K562 (cell line): ENCODE data around the gene CFAP70. TPM values are rescaled to one million over a fixed set of nuclear protein-coding genes. Genes with fewer than 3 reads are reported as not detected.

Experiments
- ATAC-seq: fragments of 200-7000 bp; cut with Tn5 transposase; 3 replicates; pipeline ENCODE4 v1.9.1; 2020; ENCODE audit warnings: moderate library complexity
- BruUV-seq: library from RNA; stranded (reverse); fragments of 400-500 nt; replicated peaks from 2 replicates; lab custom pipeline; 2021; lab: Mats Ljungman, UMichigan
- CTCF ChIA-PET: fragments of 300-600 bp; formaldehyde crosslinking; extraction: SDS; loops from one replicate; lab custom pipeline; 2021; ENCODE audit warnings: low intra/inter-chr PET ratio; lab: Yijun Ruan, JAX
- POLR2A ChIA-PET: fragments of 300-600, 350-650 bp; sonication (Branson Sonifier 250); formaldehyde crosslinking; extraction: SDS; loops from one replicate; lab custom pipeline; 2021; ENCODE audit warnings: antibody characterized with exemption, inconsistent platforms; lab: Yijun Ruan, JAX
- DNase-seq, 4 experiments: peaks; one replicate each; pipeline versions ENCODE4 v3.0.0 to v3.0.0-alpha.2; 2011 to 2018; ENCODE audit warnings: low spot score in 3 of 4, mixed read lengths in 3 of 4; ENCODE audit errors: extremely low read depth in 1 of 4
- FAIRE-seq: peaks from 2 replicates; lab custom pipeline; 2011; peaks lifted over from hg19 to GRCh38; lab: Jason Lieb, UNC
- H2AFZ ChIP-seq: 2 replicates; pipeline ENCODE4 v1.6.0; 2011; ENCODE audit warnings: low read depth, low read length, control low read depth, inconsistent platforms
- H3K27ac ChIP-seq: fragments of 200-600 bp; 3 replicates; pipeline ENCODE4 v1.8.0; 2011; ENCODE audit warnings: low read depth, mild to moderate bottlenecking, control low read depth, inconsistent platforms, low read length, moderate library complexity, mixed read lengths; ENCODE audit errors: extremely low read depth
- H3K27me3 ChIP-seq, 2 experiments: fragments of 300-600 bp in 1 of 2; 2 replicates in 1 of 2; 3 replicates in 1 of 2; pipeline versions ENCODE4 v1.6.0 to v1.8.0; 2011; ENCODE audit warnings: inconsistent platforms in 2 of 2, low read length in 2 of 2, mild to moderate bottlenecking in 1 of 2, mixed read lengths in 1 of 2, moderate library complexity in 1 of 2; ENCODE audit not compliant: control insufficient read depth in 2 of 2, insufficient read depth in 2 of 2
- H3K36me3 ChIP-seq: fragments of 300-600 bp; 3 replicates; pipeline ENCODE4 v1.8.0; 2011; ENCODE audit warnings: mild to moderate bottlenecking, low read length, inconsistent platforms; ENCODE audit not compliant: control insufficient read depth, insufficient read depth
- H3K4me1 ChIP-seq, 2 experiments: fragments of 200-600 bp in 1 of 2; replicated peaks in 1 of 2; 2 replicates in 1 of 2; 3 replicates in 1 of 2; pipeline versions ENCODE4 v1.5.1 to v1.8.0; 2011; ENCODE audit warnings: inconsistent platforms in 2 of 2, low read length in 2 of 2, mild to moderate bottlenecking in 1 of 2, mixed read lengths in 1 of 2, moderate library complexity in 1 of 2; ENCODE audit not compliant: control insufficient read depth in 2 of 2, insufficient read depth in 2 of 2
- H3K4me2 ChIP-seq: 2 replicates; pipeline ENCODE4 v1.6.1; 2011; ENCODE audit warnings: low read length, control low read depth, inconsistent platforms, mixed read lengths; ENCODE audit not compliant: insufficient read depth
- H3K4me3 ChIP-seq: fragments of 200-600 bp; sonication (generic), shearing (Covaris generic); 2 replicates; pipeline ENCODE4 v1.5.1; 2016; ENCODE audit warnings: control low read depth, inconsistent platforms
- H3K79me2 ChIP-seq: fragments of 200-600 bp; 3 replicates; pipeline ENCODE4 v1.8.0; 2011; ENCODE audit warnings: low read length, inconsistent platforms; ENCODE audit not compliant: control insufficient read depth, insufficient read depth
- H3K9ac ChIP-seq, 2 experiments: 2 replicates each; pipeline versions ENCODE4 v1.6.0 to v1.6.1; 2011; ENCODE audit warnings: low read depth in 2 of 2, low read length in 2 of 2, control low read depth in 1 of 2, inconsistent platforms in 1 of 2, mild to moderate bottlenecking in 1 of 2, mixed read lengths in 1 of 2; ENCODE audit not compliant: insufficient read depth in 1 of 2
- H3K9me1 ChIP-seq: one replicate; pipeline ENCODE4 v1.6.0; 2011; ENCODE audit warnings: inconsistent platforms, mild to moderate bottlenecking, low read length, moderate library complexity; ENCODE audit not compliant: control insufficient read depth, insufficient read depth
- H3K9me3 ChIP-seq: replicated peaks from 2 replicates; pipeline ENCODE4 v1.5.1; 2011; ENCODE audit warnings: low read depth, low read length, inconsistent platforms; ENCODE audit not compliant: control insufficient read depth, insufficient read depth
- H4K20me1 ChIP-seq: replicated peaks from 2 replicates; pipeline ENCODE4 v1.6.1; 2011; ENCODE audit warnings: low read length, inconsistent platforms, mixed read lengths; ENCODE audit not compliant: control insufficient read depth, insufficient read depth
- ATF1 ChIP-seq, 2 experiments: fragments of 450-650 bp in 1 of 2; IDR thresholded peaks; 2 replicates each; pipeline ENCODE4 v1.6.1; 2016; ENCODE audit warnings: missing compliant biosample characterization in 1 of 2, missing genetic modification characterization in 1 of 2
- DMBX1 ChIP-seq: fragments of 250-450 bp; sonication (Bioruptor Pico); IDR thresholded peaks from 2 replicates; pipeline ENCODE4 v1.8.0; 2022; ENCODE audit warnings: inconsistent platforms, mild to moderate bottlenecking, moderate library complexity, borderline replicate concordance
- GATA2 ChIP-seq: sonication (generic); formaldehyde crosslinking; IDR thresholded peaks from 2 replicates; pipeline ENCODE4 v1.4.0; 2020; ENCODE audit warnings: mild to moderate bottlenecking, missing genetic modification reagents
- HDAC2 ChIP-seq: fragments of 450-650 bp; IDR thresholded peaks from 2 replicates; pipeline ENCODE4 v1.6.1; 2016; ENCODE audit warnings: mild to moderate bottlenecking
- HDAC8 ChIP-seq: fragments of 450-650 bp; IDR thresholded peaks from 2 replicates; pipeline ENCODE4 v1.6.1; 2016; ENCODE audit warnings: mild to moderate bottlenecking, missing genetic modification characterization, moderate library complexity, missing compliant biosample characterization
- LARP7 ChIP-seq: fragments of 450-650 bp; IDR thresholded peaks from 2 replicates; pipeline ENCODE4 v1.6.1; 2016
- NCOA2 ChIP-seq, 2 experiments: fragments of 450-650 bp; IDR thresholded peaks; 2 replicates each; pipeline ENCODE4 v1.6.1; 2018; ENCODE audit warnings: mild to moderate bottlenecking in 2 of 2, moderate library complexity in 1 of 2; ENCODE audit not compliant: partially characterized antibody in 2 of 2
- NFE2 ChIP-seq: IDR thresholded peaks from 2 replicates; pipeline ENCODE4 v1.6.1; 2014; ENCODE audit warnings: antibody characterized with exemption, low read depth
- RBM34 ChIP-seq: fragments of 200-400 bp; formaldehyde crosslinking; IDR thresholded peaks from 2 replicates; pipeline ENCODE4 v1.6.1; 2018; ENCODE audit warnings: low read length, borderline replicate concordance; ENCODE audit not compliant: insufficient read depth
- TGIF2 ChIP-seq: sonication (generic); formaldehyde crosslinking; IDR thresholded peaks from 2 replicates; pipeline ENCODE4 v1.8.1; 2022; ENCODE audit warnings: mild to moderate bottlenecking, missing genetic modification reagents, moderate library complexity
- ZEB2 ChIP-seq: fragments of 450-650 bp; IDR thresholded peaks from 2 replicates; pipeline ENCODE4 v1.6.1; 2016
- ZNF24 ChIP-seq: fragments of 450-650 bp; IDR thresholded peaks from 2 replicates; pipeline ENCODE4 v1.6.1; 2016
- ZNF584 ChIP-seq: fragments of 200-800 bp; sonication (Bioruptor generic); IDR thresholded peaks from 2 replicates; pipeline ENCODE4 v1.6.1; 2016; ENCODE audit warnings: low read depth, mild to moderate bottlenecking, missing genetic modification characterization, missing compliant biosample characterization
- ZNF79 ChIP-seq: fragments of 250-450 bp; sonication (Bioruptor Pico); IDR thresholded peaks from 2 replicates; pipeline ENCODE4 v1.4.0; 2020; ENCODE audit warnings: low read depth, mild to moderate bottlenecking, moderate library complexity
- WGBS: fragments of 100-300 bp; shearing (Covaris generic); methylation state at CpG from one replicate; pipeline ENCODE4 v1.1.6; 2016; ENCODE audit warnings: low coverage, mixed read lengths; ENCODE audit not compliant: insufficient coverage; ENCODE audit errors: missing lambda C conversion rate; 5-methylcytosine and 5-hydroxymethylcytosine counted together
- in situ Hi-C: fragments of 300-500 bp; cut with MboI; formaldehyde crosslinking; loops from 4 replicates; pipeline ENCODE4 v1.15.0; 2018; ENCODE audit warnings: inconsistent platforms, mixed read lengths
- intact Hi-C: fragments of 100-400 bp; cut with micrococcal nuclease; formaldehyde crosslinking; loops from 2 replicates; pipeline ENCODE4 v1.14.2; 2022
- polyA plus RNA-seq, 8 experiments: library from polyadenylated mRNA; depleted of rRNA in 4 of 8; stranded (reverse) in 5 of 8; unstranded in 3 of 8; fragments of >200 nt; fragmentation: Nextera tagmentation in 2 of 8; fragmentation: Illumina TruSeq in 1 of 8; extraction: Ambion mirVana in 2 of 8; extraction: Trizol in 1 of 8; gene quantifications; 2 replicates each; pipeline versions ENCODE4 v1.2.1 to v1.2.3, GENCODE V29; 2011 to 2014; ENCODE audit warnings: inconsistent platforms in 1 of 8, missing spikeins in 1 of 8
- total RNA-seq, 7 experiments: library from RNA; depleted of rRNA in 6 of 7; stranded (reverse); fragments of >200 nt in 6 of 7; fragmentation: Illumina TruSeq in 2 of 7; extraction: Trizol in 2 of 7; gene quantifications; 2 replicates each; pipeline versions ENCODE4 v1.2.1 to v1.2.3, GENCODE V29; 2011 to 2021; ENCODE audit warnings: low replicate concordance in 1 of 7
- TF ChIP-seq, protein P1 (sequence below): fragments of 450-650 bp; IDR thresholded peaks from 2 replicates; pipeline ENCODE4 v1.6.1; 2017; ENCODE audit warnings: antibody characterized with exemption, mild to moderate bottlenecking
- TF ChIP-seq, protein P2 (sequence below), 2 experiments: fragments of 450-650 bp in 1 of 2; sonication (generic) in 1 of 2; formaldehyde crosslinking in 1 of 2; IDR thresholded peaks in 1 of 2; conservative IDR thresholded peaks in 1 of 2; 2 replicates each; pipeline versions ENCODE4 v1.6.1 to v1.8.1; 2016 to 2023; ENCODE audit warnings: mild to moderate bottlenecking in 2 of 2, moderate library complexity in 2 of 2, inconsistent platforms in 1 of 2, missing genetic modification reagents in 1 of 2

The CFAP70 gene
- total and polyA plus RNA-seq, 9 of the 15 experiments (the other 6 are each of a cell fraction or from before 2014, with no cell fraction given): 0.27 to 1.6 (median 0.86) TPM

DNA sequence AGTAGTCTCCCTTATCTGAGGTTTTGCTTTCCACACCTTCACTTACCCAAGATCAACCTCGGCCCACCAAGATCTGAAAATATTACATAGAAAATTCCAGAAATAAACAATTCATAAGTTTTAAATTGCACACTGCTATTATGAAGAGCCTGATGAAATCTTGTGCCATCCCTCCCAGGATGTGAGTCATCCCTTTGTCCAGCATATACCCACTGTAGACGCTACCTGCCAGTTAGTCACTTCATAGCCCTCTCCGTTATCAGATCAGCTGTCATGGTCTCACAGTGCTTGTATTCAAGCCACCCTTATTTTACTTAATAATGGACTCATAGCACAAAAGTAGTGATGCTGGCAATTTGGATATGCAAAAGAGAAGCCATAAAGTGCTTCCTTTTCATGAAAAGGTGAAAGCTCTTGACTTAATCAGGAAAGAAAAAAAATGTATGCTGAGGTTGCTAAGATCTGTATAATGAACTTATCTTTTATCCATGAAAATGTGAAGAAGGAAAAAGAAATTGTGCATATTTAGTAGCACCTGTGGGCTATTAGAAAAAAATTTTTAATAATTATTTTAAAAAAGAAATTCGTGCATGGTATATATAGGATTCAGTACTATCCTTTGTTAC is 96.4 kb downstream of the CFAP70 start:
- Histone ChIP-seq H4K20me1 (no peaks in the 10 kb centered on the region), H3K4me1 (peaks cover 0 to 7% of the 10 kb centered on the region in 2 experiments; a peak in 2 of 5 replicates), H3K79me2 (no peaks in the 10 kb centered on the region), H3K27me3 (no peaks in the 10 kb centered on the region), H2AFZ (peak overlapping the region; percentile 10; the same call in 1 of the 2 replicates), H3K36me3 (no peaks in the 10 kb centered on the region), H3K4me2 (no peak overlapping the region), H3K27ac (peak overlapping the region; percentile 41; the same call in 1 of the 3 replicates), H3K9me3 (peaks cover 10% of the 10 kb centered on the region; the same call in 1 of the 2 replicates), H3K4me3 (no peak overlapping the region), H3K9ac (no peak overlapping the region), H3K9me1 (no peaks in the 10 kb centered on the region)
- intact Hi-C loops: no loop called here
- in situ Hi-C loops: no loop called here
- POLR2A ChIA-PET: interaction anchor here (0.8 to 4.1 kb wide), 2 partner anchors 10 to 15 kb away, joined by 3 to 26 read pairs; partner anchors contain the start of genes DNAJC9 and MRPS16
- CTCF ChIA-PET: no interaction called here
- DNase-seq (peak in 3 of 4 experiments; percentile 27 to 70 (median 47)), FAIRE-seq (no peak), ATAC-seq (peak; percentile 92)
- no TSS peak for BruUV-seq
- WGBS: 17% methylated on average over 4 of the region's 4 CpGs
- TF ChIP-seq HDAC2 (peak; percentile 33; the same call in 1 of the 2 replicates), ZNF24 (0 out of 2 replicates have a peak, but pooled peaks have one; percentile 65), HDAC8 (no peak), NCOA2 (IDR thresholded peaks at IDR 0.05; ENCODE audit: partially characterized antibody in 2 of 2) (peak in 1 of 2 experiments; percentile 48), ZNF584 (CRISPR knock-in tag) (0 out of 2 replicates have a peak, but pooled peaks have one; percentile 65), ZNF79 (CRISPR knock-in tag) (no peak), DMBX1 (peak; percentile 50; the same call in 1 of the 2 replicates), LARP7 (no peak), NFE2 (0 out of 2 replicates have a peak, but pooled peaks have one; percentile 17), TGIF2 (CRISPR knock-in tag) (no peak), ATF1 (CRISPR knock-in tag; IDR thresholded peaks at IDR 0.05) (no peak), ATF1 (tag; IDR thresholded peaks at IDR 0.05) (0 out of 2 replicates have a peak, but pooled peaks have one; percentile 18), GATA2 (peak; percentile 53; the same call in 1 of the 2 replicates), ZEB2 (peak; percentile 93), RBM34 (no peak)
- TF ChIP-seq, protein P1, sequence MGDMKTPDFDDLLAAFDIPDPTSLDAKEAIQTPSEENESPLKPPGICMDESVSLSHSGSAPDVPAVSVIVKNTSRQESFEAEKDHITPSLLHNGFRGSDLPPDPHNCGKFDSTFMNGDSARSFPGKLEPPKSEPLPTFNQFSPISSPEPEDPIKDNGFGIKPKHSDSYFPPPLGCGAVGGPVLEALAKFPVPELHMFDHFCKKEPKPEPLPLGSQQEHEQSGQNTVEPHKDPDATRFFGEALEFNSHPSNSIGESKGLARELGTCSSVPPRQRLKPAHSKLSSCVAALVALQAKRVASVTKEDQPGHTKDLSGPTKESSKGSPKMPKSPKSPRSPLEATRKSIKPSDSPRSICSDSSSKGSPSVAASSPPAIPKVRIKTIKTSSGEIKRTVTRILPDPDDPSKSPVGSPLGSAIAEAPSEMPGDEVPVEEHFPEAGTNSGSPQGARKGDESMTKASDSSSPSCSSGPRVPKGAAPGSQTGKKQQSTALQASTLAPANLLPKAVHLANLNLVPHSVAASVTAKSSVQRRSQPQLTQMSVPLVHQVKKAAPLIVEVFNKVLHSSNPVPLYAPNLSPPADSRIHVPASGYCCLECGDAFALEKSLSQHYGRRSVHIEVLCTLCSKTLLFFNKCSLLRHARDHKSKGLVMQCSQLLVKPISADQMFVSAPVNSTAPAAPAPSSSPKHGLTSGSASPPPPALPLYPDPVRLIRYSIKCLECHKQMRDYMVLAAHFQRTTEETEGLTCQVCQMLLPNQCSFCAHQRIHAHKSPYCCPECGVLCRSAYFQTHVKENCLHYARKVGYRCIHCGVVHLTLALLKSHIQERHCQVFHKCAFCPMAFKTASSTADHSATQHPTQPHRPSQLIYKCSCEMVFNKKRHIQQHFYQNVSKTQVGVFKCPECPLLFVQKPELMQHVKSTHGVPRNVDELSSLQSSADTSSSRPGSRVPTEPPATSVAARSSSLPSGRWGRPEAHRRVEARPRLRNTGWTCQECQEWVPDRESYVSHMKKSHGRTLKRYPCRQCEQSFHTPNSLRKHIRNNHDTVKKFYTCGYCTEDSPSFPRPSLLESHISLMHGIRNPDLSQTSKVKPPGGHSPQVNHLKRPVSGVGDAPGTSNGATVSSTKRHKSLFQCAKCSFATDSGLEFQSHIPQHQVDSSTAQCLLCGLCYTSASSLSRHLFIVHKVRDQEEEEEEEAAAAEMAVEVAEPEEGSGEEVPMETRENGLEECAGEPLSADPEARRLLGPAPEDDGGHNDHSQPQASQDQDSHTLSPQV: peak; percentile 50; the same call in 1 of the 2 replicates
- TF ChIP-seq, protein P2, sequence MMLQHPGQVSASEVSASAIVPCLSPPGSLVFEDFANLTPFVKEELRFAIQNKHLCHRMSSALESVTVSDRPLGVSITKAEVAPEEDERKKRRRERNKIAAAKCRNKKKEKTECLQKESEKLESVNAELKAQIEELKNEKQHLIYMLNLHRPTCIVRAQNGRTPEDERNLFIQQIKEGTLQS (IDR thresholded peaks at IDR 0.05): peak; percentile 98
- TF ChIP-seq, protein P2 (CRISPR knock-in tag; conservative IDR thresholded peaks at IDR 0.05): no peak; the same call in 1 of the 2 replicates
